ENCODE measurements around the gene MRPS5. TPM values are rescaled to one million over a fixed set of nuclear protein-coding genes. Genes with fewer than 3 reads are reported as not detected.
"Not testable (repeated sequence)": the region's sequence is repeated elsewhere in the genome, so short reads cannot be mapped to it uniquely, and the experiment has no call there.

MRPS5 gene
- total RNA-seq, 2 donors from 2014 or later = 76.0 to 93.9 TPM

DNA sequence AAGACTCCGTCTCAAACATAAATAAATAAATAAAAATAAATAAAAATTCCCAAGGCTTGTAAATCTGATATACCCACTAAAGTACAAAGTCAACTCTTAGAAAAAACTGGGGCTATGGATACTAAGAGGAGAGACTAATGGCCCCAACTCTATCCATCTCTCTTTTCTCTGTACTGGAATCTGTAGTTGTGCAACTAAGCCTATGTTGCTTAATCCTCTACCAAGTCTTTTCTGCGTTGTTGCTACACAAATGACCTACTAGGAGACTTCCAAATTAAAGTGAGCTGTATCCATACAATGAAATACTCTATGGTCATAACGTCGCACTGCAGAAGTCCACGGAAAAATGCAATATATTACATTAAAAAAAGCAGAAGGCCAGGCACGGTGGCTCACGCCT, 8.1 kb downstream of the MRPS5 start:
- peaks cover 90% of the 10 kb centered on the region for H3K36me3 Mint-ChIP-seq (ENCODE audit: low read depth)
- peaks cover 11% of the 10 kb centered on the region for H3K4me1 Mint-ChIP-seq
- H3K4me3 Mint-ChIP-seq = no peak overlapping the region
- no peaks in the 10 kb centered on the region for H3K27me3 Mint-ChIP-seq
- no peak for ATAC-seq (replicated peaks)
- no peak overlapping the region for H3K27ac Mint-ChIP-seq
- H3K9me3 Mint-ChIP-seq = no peaks in the 10 kb centered on the region

DNA sequence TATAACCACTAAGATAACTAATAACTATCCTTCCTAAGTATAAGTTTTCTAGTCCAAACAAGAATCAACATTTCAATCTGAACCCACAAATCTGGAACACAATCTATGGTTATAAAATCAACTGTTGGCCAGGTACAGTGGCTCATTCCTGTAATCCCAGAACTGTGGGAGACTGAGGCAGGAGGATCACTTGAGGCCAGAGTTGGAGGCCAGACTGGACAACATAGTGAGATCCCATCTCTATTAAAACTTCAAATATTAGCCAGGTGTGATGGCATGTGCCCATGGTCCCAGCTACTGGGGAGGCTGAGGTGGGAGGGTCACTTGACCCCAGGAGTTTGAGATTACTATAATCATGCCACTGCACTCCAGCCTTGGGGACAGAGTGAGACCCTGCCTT, 11.2 kb downstream of the MRPS5 start:
- Mint-ChIP-seq H3K9me3 (no peaks in the 10 kb centered on the region), H3K4me3 (no peak overlapping the region), H3K4me1 (peaks cover 10% of the 10 kb centered on the region), H3K36me3 (ENCODE audit: low read depth) (peaks cover 94% of the 10 kb centered on the region), H3K27me3 (no peaks in the 10 kb centered on the region), H3K27ac (peak overlapping the region; percentile 70)
- no peak for ATAC-seq (replicated peaks)

DNA sequence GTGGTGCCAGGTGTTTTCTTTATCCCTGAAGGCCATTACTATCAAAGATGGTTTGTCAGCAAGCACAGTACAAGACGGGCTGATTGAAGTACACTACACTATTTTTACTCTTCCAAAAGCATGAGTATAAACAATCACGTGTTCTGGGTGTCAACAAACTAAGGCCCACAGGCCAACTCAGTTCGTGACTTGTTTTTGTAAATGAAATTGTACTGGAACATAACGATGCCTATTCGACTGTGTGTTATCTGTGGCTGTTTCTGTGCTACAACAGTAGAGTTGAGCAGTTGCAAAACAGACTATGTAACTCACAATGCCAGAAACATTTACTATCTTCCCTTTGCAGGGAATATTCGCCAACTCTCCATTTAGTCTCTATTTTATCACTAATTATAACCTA, 12.3 kb downstream of the MRPS5 start:
- ATAC-seq (replicated peaks) = no peak
- H3K36me3 Mint-ChIP-seq (ENCODE audit: low read depth) = peaks cover 94% of the 10 kb centered on the region
- H3K4me3 Mint-ChIP-seq = no peak overlapping the region
- no peaks in the 10 kb centered on the region for H3K9me3 Mint-ChIP-seq
- no peaks in the 10 kb centered on the region for H3K27me3 Mint-ChIP-seq
- peaks cover 10% of the 10 kb centered on the region for H3K4me1 Mint-ChIP-seq
- no peak overlapping the region for H3K27ac Mint-ChIP-seq

DNA sequence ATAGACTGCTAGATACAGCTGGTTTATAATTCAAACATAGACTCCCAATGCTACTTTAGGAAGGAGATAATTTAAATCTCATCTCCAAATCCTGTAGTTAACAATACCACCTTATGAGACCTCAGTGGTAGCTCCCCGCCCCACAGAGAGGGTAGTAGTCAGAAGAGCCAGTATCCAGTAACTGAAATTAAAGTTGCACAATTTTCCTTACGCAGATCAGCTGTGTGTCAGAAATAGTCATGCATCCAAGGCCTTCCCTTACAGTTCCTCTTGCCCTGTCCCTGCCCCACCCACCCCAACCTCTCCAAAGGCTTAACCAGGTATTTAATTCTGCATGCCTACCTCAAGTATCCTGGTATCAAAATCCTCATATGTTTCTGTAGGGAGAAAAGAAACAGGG, 15.5 kb downstream of the MRPS5 start:
- Mint-ChIP-seq H3K27ac (peak overlapping the region; percentile 57), H3K9me3 (no peaks in the 10 kb centered on the region), H3K4me1 (peaks cover 10% of the 10 kb centered on the region), H3K4me3 (no peak overlapping the region), H3K27me3 (no peaks in the 10 kb centered on the region), H3K36me3 (ENCODE audit: low read depth) (peaks cover 93% of the 10 kb centered on the region)
- no peak for ATAC-seq (replicated peaks)

DNA sequence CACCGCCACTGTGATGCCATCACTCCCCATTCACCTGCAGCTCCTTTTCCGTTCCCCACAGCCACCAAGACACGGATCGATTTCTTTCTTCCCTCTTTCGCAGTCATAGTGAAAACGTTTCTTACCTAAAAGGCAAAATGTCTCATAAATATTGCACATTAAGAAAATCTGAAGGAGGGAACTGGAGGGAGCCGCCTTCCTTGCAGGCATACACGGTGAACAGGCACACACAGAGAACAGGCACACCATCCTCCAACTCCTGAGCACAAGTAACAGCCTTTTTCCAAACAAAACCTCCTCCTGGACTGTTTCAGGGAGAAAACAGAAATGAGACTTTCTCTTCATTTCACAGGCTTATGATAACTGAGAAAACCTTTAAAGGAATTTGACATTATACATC, 17.0 kb downstream of the MRPS5 start:
- Mint-ChIP-seq H3K27me3 (no peaks in the 10 kb centered on the region), H3K36me3 (ENCODE audit: low read depth) (peaks cover 93% of the 10 kb centered on the region), H3K9me3 (no peaks in the 10 kb centered on the region), H3K27ac (no peak overlapping the region), H3K4me1 (peaks cover 5% of the 10 kb centered on the region), H3K4me3 (no peak overlapping the region)
- ATAC-seq (replicated peaks) = no peak

DNA sequence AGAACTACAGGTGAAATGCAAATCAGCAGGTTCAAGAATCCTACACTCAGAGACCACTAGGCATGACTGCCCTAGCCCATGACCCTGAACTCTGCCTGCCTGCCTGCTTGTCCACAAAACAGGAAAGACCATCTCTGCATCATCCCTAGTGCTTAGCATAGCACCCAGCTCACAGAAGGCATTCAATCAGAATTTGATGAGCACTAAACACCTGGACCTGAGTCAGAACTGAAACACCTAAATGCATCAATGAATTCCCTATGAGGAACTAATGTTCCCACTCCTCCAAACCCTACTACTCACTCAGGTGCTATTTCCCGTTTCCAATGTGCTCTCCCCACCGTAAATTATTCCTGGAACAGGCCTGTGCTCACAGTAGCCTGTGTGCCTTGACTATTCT, 21.7 kb downstream of the MRPS5 start:
- Mint-ChIP-seq H3K4me3 (no peak overlapping the region), H3K9me3 (no peaks in the 10 kb centered on the region), H3K27me3 (no peaks in the 10 kb centered on the region), H3K27ac (no peak overlapping the region), H3K36me3 (ENCODE audit: low read depth) (peaks cover 93% of the 10 kb centered on the region), H3K4me1 (peaks cover 17% of the 10 kb centered on the region)
- no peak for ATAC-seq (replicated peaks)

DNA sequence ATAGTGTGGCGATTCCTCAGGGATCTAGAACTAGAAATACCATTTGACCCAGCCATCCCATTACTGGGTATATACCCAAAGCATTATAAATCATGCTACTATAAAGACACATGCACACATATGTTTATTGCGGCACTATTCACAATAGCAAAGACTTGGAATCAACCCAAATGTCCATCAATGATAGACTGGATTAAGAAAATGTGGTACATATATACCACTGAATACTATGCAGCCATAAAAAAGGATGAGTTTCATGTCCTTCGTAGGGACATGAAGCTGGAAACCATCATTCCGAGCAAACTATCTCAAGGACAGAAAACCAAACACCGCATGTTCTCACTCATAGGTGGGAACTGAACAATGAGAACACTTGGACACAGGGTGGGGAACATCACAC, 23.3 kb downstream of the MRPS5 start:
- not testable (repeated sequence) for ATAC-seq (replicated peaks); H3K4me3 Mint-ChIP-seq; H3K9me3 Mint-ChIP-seq; H3K27me3 Mint-ChIP-seq; H3K27ac Mint-ChIP-seq
- Mint-ChIP-seq H3K36me3 (ENCODE audit: low read depth) (peaks cover 97% of the 10 kb centered on the region), H3K4me1 (peaks cover 26% of the 10 kb centered on the region)

DNA sequence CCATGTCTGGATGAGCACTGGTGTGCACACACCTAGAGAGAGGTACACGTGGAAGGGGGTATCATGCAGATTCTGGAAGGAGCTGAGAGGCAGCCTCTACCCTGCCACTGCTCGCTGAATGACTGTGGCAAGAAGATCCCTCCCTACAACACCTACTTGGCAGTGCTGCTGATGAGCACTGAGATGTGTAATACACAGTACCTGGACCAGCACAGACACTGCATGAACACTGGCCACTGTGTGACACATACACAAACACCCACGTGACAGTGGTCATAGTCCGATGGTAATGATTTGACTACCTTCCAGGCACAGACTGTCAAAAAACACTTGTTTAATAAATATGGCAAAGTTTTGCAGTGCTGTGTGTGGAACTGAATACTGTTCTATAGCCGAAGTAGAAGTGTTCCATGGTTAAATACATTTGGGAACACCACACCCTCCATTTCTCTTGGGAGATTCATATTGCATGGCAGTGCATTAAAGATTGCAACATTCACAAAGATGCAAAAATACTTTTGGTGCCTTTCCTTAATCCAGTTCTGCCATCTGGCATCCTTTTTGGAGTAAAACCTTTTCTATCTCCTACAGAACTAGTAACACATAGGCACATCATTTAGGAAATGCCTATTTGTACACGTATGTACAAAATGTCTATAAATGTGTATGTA, 29.6 kb downstream of the MRPS5 start:
- Mint-ChIP-seq H3K27ac (no peak overlapping the region), H3K36me3 (ENCODE audit: low read depth) (peaks cover 97% of the 10 kb centered on the region), H3K27me3 (no peaks in the 10 kb centered on the region), H3K4me1 (peaks cover 25% of the 10 kb centered on the region), H3K9me3 (no peaks in the 10 kb centered on the region), H3K4me3 (no peak overlapping the region)
- peak; percentile 39 for ATAC-seq (replicated peaks)

DNA sequence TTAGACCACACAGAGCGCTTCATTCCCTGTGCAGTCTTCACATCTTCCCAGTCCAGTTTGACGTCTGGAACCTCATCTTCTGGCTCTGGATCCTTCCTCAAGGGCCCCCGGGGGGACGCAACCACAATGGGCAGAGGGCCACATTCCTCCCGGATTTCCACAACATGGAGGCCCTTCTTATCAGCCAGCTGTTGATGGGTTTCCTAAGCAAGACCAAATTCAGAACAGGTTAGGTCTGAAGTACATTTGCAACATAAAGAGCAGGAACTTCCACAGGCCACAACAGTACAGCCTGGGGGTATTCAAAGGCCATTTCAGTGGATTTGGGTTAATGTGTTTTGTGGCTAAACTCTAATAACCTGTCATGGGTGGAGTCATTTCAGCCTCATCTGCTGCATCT, 34.2 kb downstream of the MRPS5 start:
- no peak overlapping the region for H3K4me3 Mint-ChIP-seq
- H3K27me3 Mint-ChIP-seq = no peaks in the 10 kb centered on the region
- ATAC-seq (replicated peaks) = no peak
- H3K36me3 Mint-ChIP-seq (ENCODE audit: low read depth) = peaks cover 73% of the 10 kb centered on the region
- H3K9me3 Mint-ChIP-seq = no peaks in the 10 kb centered on the region
- no peak overlapping the region for H3K27ac Mint-ChIP-seq
- no peaks in the 10 kb centered on the region for H3K4me1 Mint-ChIP-seq

DNA sequence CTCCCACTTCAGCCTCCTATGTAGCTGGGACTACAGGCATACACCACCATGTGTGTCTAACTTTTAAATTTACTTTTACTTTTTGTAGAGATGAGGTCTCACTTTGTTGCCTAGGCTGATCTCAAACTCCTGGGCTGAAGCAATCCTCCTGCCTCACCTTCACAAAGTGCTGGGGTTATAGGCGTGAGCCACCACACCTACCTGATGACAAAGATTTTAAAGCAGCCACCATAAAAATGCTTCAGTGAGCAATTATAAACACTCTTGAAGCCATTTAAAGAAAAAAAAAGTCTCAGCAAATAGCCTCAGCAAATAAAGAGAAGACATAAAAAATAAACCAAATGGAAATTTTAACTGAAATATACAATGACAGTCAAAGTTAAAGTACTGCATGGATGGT, 35.6 kb downstream of the MRPS5 start:
- no peak for ATAC-seq (replicated peaks)
- H3K4me3 Mint-ChIP-seq = no peak overlapping the region
- no peaks in the 10 kb centered on the region for H3K4me1 Mint-ChIP-seq
- no peak overlapping the region for H3K27ac Mint-ChIP-seq
- peaks cover 60% of the 10 kb centered on the region for H3K36me3 Mint-ChIP-seq (ENCODE audit: low read depth)
- no peaks in the 10 kb centered on the region for H3K27me3 Mint-ChIP-seq
- no peaks in the 10 kb centered on the region for H3K9me3 Mint-ChIP-seq

DNA sequence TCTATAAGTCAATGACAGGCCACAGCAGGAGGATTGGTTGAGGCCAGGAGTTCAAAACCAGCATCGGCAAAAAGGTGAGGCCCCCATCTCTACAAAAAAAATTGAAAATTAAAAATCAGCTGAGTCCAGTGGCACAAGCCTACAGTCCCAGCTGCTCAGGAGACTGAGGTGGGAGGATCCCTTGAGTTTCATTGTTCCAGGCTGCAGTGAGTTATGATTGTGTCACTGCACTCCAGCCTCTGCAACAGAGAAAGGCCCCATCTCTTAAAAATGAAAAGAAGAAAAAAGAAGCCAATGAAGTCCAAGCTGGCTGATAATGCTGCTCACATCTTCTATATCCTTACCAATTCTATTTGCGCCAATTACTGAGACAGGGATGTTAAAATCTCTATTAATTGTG, 39.1 kb downstream of the MRPS5 start:
- Mint-ChIP-seq H3K4me1 (no peaks in the 10 kb centered on the region), H3K27ac (no peak overlapping the region), H3K27me3 (no peaks in the 10 kb centered on the region), H3K4me3 (no peak overlapping the region), H3K36me3 (ENCODE audit: low read depth) (peaks cover 26% of the 10 kb centered on the region), H3K9me3 (no peaks in the 10 kb centered on the region)
- ATAC-seq (replicated peaks) = no peak

DNA sequence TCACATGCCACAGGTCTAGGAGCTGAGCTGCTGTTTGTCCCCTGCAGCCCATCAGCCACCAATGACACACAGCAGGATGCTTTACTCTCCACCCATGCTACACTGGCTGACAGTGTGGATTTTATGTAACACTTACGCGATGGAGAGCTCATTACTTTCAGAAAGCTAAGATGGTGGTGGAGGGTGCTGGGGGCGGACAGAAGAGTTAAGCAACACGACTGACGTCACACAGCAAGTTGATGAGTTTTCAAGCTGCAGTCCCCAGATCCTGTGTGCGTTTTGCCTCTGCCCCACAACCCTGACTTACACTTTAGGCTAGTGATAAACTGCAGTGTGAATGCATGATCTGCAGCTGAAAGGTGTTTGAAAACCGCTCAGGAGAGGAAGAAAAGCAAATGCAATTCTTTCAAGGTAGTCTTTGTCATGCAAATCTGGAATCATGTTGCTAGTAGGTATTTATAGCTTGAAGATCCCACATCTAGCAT, 42.4 kb downstream of the MRPS5 start:
- no peak for ATAC-seq (replicated peaks)
- Mint-ChIP-seq H3K9me3 (no peaks in the 10 kb centered on the region), H3K36me3 (ENCODE audit: low read depth) (no peaks in the 10 kb centered on the region), H3K27ac (no peak overlapping the region), H3K27me3 (no peaks in the 10 kb centered on the region), H3K4me3 (no peak overlapping the region), H3K4me1 (peaks cover 16% of the 10 kb centered on the region)

DNA sequence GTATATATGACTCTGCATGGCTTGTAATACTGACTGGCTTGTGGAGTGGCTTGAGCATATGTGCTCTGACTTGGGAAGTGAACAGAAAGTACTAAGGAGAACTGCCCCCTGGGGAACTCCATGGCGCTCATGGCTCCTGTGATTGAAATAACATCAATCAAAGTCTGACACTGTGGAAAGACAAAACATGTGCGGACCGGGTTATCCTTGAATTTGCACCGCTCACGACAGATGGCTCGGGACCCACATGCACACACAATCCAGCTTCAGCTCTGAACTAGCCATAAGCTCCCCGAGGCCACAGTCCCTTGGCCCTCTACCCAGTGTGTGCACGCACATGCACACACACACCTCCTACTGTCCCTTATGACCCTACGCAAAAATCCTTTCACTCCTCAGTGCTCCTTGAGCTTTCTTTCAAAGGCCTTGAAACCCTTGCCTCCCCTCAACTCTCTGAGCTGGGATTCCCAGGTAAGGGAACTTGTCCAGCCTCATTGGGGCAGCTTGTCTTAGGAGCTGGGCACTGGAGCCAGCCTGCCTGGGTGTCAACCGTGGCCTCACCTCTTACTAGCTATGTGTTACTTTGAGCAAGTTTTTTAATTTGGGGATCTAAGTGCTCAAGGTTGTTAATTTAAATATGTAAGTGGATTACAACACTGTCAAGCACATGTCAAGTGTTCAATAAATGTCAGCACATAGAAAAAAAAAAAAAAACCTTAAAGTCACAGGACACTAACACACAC, 43.6 kb downstream of the MRPS5 start:
- Mint-ChIP-seq H3K9me3 (no peaks in the 10 kb centered on the region), H3K4me1 (peaks cover 16% of the 10 kb centered on the region), H3K4me3 (peak overlapping the region; percentile 83), H3K27ac (no peak overlapping the region), H3K27me3 (no peaks in the 10 kb centered on the region), H3K36me3 (ENCODE audit: low read depth) (no peaks in the 10 kb centered on the region)
- no peak for ATAC-seq (replicated peaks)

DNA sequence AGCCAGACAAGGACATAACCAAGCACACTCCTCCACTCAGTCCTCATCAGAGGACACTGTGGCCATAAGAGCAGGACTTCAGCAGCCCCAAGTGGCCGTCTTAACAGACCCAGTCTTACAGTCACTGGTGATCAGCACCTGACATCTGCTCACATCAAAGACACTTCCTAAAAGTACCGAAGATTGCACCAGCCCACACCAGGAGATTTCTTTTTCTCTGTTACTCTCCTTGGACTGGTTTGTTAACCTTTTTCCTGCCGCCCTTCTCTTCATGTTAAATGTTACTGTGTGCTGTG, 44.1 kb downstream of the MRPS5 start:
- no peaks in the 10 kb centered on the region for H3K27me3 Mint-ChIP-seq
- ATAC-seq (replicated peaks) = no peak
- H3K9me3 Mint-ChIP-seq = no peaks in the 10 kb centered on the region
- peak overlapping the region; percentile 83 for H3K4me3 Mint-ChIP-seq
- peaks cover 16% of the 10 kb centered on the region for H3K4me1 Mint-ChIP-seq
- H3K27ac Mint-ChIP-seq = peak overlapping the region; percentile 12
- H3K36me3 Mint-ChIP-seq (ENCODE audit: low read depth) = no peaks in the 10 kb centered on the region

DNA sequence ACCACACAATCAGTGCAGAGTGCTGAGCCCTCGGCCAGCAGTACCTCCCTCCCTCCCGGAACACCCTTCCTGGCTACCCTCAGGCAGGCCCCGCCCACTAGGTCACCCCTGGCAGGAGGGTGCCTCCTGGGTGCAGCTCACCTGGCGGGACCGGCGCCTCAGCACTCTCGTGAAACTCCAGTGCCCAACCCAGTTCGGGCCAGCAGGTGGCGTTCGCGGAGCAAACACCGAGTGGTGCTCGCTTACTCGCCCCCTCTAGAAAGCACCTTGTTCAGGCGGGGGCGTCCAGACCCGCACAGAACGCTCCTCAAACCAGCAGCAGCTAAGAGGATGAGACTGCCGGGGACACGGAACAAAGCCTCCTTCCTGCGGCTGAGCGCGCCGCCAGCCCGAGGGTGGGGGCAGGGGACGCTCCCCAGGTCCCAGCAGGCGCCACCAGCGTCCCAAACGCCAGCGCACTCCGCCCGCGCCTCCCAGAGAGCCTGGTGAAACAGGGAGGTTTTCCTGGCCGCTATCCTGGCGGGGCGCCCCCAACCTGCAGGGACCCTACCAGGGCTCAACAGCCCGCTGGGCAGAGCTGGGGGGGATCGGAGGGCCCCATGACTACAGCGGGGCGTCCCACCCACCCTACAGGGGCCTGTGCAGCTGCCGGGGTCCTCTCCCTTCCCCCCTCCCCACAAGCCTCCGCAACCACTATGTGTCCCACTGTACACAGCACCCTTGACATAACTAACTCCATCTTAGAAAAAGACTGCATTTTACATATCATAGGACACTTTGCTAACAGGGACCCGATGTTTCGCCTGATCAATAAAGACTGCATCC, 44.7 kb downstream of the MRPS5 start:
- no peaks in the 10 kb centered on the region for H3K27me3 Mint-ChIP-seq
- peaks cover 16% of the 10 kb centered on the region for H3K4me1 Mint-ChIP-seq
- no peaks in the 10 kb centered on the region for H3K9me3 Mint-ChIP-seq

More for the DNA sequence above, 44.7 kb downstream of the MRPS5 start:
- peak overlapping the region; percentile 88 for H3K27ac Mint-ChIP-seq
- peak overlapping the region; percentile 83 for H3K4me3 Mint-ChIP-seq
- peak; percentile 74 for ATAC-seq (replicated peaks)
- H3K36me3 Mint-ChIP-seq (ENCODE audit: low read depth) = no peaks in the 10 kb centered on the region

Data from activated T-helper 17 cell treated with anti-CD3 and anti-CD28 coated beads, Interleukin-2, amount 50 U/mL, for 72 hours (primary cell).